ENCODE results near the gene AFF3.
"Not testable (repeated sequence)": the region's sequence is repeated elsewhere in the genome, so short reads cannot be mapped to it uniquely, and the experiment has no call there.

Gene AFF3

DNA sequence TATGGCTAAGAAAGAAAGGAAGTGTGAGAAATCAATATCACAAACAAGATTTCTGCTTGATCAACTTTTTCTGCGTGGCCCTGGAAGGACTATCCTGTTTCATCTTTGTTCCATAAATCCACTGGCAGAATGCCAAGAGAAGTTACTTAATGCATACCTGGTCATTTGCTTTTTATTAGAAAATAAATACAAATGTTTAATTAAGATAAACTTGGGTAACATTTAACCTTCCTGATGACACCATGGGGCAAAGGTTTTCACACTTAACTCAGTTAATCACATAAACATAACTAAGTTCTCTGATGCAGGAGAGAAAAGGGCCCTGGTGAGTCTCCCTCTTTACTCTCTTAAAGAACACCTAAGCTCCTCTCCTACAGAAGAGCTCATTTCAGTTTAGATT lies 203.3 kb downstream of the AFF3 start:
- H3K27ac ChIP-seq, result no peak overlapping the region
- TF ChIP-seq, protein P1, sequence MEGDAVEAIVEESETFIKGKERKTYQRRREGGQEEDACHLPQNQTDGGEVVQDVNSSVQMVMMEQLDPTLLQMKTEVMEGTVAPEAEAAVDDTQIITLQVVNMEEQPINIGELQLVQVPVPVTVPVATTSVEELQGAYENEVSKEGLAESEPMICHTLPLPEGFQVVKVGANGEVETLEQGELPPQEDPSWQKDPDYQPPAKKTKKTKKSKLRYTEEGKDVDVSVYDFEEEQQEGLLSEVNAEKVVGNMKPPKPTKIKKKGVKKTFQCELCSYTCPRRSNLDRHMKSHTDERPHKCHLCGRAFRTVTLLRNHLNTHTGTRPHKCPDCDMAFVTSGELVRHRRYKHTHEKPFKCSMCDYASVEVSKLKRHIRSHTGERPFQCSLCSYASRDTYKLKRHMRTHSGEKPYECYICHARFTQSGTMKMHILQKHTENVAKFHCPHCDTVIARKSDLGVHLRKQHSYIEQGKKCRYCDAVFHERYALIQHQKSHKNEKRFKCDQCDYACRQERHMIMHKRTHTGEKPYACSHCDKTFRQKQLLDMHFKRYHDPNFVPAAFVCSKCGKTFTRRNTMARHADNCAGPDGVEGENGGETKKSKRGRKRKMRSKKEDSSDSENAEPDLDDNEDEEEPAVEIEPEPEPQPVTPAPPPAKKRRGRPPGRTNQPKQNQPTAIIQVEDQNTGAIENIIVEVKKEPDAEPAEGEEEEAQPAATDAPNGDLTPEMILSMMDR (conservative IDR thresholded peaks at IDR 0.05), result no peak

DNA sequence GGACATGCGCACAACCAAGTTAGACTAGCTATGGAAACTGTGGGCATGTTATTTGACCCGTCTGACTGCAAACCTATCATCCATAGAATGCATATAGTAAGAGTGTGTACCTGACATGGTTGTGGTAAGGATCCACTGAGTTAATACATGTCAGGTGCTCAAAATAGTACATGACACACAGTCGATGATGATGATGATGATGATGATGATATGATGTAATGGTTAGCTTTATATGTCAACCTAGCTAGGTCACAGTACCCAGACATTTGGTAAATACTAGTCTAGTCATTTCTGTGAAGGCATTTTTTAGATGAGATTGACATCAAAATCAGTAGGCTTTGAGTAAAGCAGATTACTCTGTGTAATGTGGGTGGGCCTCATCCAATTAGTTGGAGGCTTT lies 204.1 kb downstream of the AFF3 start:
- TF ChIP-seq, protein P1 (conservative IDR thresholded peaks at IDR 0.05), result no peak
- no peak overlapping the region for H3K27ac ChIP-seq

DNA sequence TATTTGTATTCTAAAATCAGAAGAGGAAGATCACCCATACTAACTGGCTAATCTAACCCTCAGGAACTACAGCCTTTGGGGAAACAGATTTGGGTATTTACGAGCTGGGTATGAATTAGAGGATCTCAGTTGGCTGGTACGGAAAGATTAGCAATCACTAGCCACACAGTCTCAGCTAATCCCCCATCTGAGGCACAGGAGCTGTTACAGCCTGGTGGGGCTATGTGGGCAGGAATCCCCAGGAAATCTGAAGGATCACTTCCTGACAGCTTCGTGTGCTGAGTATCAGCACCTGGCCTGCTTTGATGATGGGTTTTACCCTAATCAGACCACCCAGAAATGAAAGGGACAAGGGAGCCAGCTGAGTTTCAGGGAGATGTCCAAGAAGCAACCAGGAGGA lies 206.3 kb downstream of the AFF3 start:
- TF ChIP-seq, protein P1 (conservative IDR thresholded peaks at IDR 0.05), result no peak
- no peak overlapping the region for H3K27ac ChIP-seq

DNA sequence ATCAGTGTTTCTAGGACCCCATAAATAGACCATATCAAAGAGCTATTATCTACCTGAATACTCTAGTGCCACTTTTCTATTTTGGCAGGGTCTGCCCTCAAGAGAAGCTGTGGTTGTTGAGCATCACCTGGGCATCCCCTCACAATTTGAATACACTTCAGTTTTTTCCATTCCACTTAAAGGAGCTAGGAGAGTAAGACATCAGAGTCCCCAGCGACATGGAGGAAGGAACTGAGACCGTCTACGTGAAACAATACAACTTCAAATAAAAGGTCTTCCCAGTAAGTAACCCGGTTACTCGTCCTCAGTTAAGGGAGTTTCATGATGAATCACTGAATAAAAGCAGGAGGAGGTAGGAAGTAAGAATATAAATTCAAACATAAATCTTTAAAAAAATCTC lies 206.7 kb downstream of the AFF3 start:
- no peak overlapping the region for H3K27ac ChIP-seq
- TF ChIP-seq, protein P1 (conservative IDR thresholded peaks at IDR 0.05), result no peak

DNA sequence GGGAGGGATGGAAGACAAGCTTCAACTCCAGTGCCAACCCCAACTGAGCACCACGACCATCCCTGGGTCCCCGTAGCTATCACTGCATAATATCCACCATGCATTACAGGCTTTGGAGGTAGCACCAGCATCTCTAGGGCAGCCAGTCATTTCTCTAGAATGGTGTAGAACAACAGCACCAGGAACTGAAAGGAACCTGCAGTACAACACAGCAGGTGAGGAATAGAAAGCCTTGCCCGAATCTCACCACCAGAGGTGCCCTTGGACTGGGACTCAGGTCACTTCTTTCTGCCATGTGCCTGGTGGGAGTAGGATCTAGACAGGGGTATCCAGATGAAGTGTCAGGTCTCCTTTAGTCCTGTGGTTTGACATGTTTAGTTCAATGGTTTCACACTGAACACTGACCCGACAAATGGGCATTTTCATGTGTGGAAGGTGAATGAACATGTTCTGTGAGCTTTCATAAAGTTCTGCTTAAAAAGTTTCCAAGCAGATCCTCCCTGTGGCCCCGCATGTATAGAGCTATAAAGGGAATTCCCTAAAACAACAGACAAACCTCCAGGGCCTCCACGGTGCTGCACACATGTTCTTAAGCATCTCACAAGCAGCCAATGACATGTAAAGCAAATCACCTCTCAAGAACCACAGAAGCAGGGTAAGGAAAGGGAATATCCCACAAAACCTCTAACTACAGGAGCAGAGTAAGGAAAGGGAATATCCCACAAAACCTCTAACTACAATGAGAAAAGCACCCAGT lies 208.3 kb downstream of the AFF3 start:
- TF ChIP-seq, protein P1 (conservative IDR thresholded peaks at IDR 0.05), result no peak
- H3K27ac ChIP-seq, result no peak overlapping the region

DNA sequence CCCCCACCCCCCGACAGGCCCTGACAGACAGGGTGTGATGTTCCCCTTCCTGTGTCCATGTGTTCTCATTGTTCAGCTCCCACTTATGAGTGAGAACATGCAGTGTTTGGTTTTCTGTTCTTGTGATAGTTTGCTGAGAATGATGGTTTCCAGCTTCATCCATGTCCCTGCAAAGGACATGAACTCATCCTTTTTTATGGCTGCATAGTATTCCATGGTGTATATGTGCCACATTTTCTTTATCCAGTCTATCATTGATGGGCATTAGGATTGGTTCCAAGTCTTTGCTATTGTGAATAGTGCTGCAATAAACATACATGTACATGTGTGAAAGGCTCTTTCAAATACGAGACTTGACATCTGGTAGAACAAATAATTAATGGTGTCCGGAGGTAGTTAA lies 208.9 kb downstream of the AFF3 start:
- not testable (repeated sequence) for H3K27ac ChIP-seq

DNA sequence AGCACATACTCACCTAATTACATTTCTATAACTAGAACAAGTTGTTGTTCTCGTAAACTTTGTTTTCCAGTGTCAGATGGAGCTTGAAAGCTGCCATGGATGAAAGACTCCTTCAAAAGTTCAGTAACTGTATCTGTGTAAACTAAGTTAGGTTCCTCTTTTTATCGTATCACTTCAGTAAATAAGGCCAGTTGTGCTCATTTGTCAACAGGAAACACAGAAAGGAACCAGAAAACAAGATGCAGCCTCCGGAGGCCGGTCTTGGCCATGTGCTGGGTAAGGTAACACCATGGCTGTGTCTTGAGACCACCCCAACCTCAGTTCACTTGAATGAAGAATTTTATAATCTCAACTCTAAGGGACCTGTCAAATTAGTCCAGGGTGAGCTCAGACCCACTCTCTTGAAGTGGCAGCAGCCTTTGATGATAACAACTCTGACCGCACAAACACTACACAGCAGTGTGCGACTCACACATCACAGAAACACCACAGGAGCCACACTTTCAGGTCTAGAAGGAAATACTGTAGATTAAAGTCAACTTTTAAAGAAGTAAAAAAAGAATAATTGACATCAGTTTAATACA lies 213.8 kb downstream of the AFF3 start:
- H3K27ac ChIP-seq, result no peak overlapping the region
- TF ChIP-seq, protein P1 (conservative IDR thresholded peaks at IDR 0.05), result no peak

DNA sequence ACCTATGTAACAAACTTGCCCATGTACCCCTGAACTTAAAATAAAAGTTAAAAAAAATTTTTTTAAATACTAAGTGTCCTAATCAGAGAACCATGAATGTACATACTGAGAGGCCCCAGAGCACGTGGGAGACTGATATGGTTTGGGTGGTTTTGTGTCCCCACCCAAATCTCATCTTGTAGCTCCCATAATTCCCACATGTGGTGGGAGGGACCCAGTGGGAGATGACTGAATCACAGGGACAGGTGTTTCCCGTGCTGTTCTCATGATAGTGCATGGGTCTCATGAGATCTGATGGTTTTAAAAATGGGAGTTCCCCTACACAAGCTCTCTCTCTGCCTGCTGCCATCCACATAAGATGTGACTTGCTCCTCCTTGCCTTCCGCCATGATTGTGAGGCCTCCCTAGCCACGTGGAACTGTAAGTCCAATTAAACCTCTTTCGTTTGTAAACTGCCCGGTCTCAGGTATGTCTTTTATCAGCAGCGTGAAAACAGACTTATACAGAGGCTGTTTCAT lies 214.6 kb downstream of the AFF3 start:
- not testable (repeated sequence) for H3K27ac ChIP-seq

All from VCaP (cell line).